ENCODE results near the gene KDM4C.
"Not testable (repeated sequence)": the region's sequence is repeated elsewhere in the genome, so short reads cannot be mapped to it uniquely, and the experiment has no call there.

The KDM4C gene

DNA sequence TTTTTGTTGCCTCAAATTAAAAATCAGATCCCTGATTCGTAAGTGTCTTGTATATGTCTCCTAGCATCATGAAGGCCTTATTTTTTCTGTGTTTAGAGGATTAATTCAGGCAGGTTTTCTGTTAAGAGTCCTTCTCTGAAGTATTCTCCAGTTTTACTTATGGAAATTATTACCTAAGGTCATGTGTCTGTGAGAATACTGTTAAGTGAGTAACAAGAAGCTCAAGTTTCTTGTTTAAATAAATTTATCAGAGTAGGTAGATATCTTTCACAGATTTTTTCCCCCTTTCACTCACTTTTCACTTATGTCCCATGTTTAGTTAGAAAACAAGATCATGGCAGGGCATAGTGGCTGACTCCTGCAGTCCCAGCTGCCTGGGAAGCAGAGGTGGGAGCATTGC lies 233.6 kb downstream of the KDM4C start:
- DNase-seq, result no peak

DNA sequence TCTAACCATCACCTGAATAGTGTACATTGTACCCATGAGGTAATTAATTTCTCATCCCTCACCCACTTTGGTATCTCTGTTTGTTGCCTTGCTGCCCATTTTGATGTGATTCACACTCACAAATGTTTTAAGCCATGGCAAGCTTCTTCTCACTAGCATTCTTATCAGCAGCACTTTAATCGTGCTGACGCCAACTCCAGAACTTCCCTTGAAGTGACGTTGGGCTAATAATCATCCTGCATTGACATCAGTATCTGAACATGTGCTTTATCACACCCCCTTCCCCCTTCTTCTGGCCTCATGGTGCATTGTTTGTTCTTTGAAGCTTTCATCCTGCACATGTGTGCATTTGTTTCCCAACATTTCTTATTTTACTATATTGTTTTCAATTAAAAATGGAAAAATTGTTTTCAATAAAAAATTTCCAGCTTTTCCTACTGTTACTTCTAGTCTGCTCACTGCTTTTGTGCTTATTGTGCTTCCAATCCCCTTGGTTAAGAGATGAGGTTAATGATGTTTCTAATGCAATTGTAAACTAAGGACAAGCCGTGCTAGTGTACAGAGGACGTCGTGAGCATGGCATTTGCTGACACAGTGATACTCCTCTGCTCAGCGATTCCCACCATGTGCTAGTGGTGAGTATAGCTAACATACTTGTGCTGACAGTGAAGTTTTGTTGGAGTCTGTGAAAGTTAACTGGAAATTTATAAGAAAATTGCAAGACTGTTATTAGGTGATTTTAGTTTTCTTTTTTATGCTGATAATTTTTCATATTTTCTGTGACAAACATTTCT lies 238.5 kb downstream of the KDM4C start:
- DNase-seq, result no peak

DNA sequence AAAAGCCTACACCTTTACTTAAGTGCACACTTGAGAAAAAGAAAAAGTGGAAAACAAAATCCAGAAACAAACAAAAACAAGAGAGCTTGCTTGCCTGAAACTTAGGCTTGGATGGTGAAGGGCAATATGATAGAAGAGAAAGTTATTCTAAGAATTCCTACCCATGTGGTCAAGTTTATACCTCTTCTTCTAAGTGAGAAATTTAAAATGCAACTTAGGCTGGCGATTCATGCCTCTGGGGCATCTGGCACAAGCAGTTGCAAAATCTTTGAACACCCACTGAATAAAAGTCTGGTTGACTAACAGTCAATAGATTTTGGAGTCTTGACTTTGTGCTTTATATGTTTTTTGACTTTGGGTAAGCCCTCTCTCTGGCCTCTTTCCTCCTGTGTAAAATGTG lies 239.6 kb downstream of the KDM4C start:
- DNase-seq, result no peak

DNA sequence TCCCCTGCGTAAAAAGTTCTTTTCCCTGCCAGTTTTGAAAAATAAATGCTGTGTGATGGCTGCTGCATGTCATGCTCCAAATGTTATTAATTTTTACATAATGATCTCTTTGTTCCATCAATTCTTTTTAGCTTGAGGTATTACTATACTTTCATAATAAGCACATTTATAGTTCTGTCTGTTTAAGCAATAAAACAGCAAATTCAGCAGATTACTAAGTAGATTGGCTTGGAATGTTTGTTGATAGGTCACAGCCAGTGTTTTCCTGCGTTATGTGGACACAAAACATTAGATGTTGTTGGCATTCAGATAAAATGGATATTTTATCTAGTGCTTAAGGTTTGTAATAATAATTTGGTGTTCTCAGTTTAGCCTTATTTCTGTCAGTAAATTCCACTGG lies 242.0 kb downstream of the KDM4C start:
- DNase-seq, result no peak

DNA sequence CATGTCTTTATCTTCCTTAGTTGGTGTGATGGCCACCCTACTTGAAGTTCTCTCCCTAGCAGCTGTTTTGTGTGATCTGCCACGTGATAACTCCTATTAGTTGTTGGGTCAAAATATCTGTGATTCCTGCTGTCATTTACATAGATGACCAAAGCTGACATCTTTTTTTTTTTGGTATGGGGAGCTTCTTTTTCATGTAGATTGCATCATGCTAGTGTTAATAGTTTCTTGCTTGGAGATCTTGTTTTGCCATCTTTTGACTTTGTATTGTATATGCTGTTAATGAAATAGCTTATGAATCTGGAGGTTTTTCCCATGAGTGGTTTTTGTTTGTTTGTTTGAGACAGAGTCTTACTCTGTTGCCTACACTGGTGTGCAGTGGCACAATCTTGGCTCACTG lies 243.8 kb downstream of the KDM4C start:
- DNase-seq, result no peak

DNA sequence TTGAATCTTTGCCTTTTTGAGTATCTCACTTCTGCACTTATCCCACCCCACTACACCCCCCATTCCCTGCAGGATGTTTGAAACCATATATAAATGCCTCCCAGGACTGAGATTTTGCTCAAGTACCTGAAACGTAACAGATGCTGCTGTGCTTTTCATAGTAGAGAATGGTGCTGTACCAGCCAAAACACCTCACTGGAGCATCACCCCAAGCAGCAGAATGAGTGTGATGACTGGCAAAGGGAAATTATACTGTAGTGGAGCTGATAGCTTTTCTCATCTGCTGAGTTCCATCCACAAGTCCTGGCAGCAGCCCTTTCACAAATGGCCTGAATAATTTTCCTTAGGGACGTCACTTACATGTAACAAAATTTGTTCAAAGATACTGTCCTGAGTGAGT lies 246.1 kb downstream of the KDM4C start:
- DNase-seq, result no peak

DNA sequence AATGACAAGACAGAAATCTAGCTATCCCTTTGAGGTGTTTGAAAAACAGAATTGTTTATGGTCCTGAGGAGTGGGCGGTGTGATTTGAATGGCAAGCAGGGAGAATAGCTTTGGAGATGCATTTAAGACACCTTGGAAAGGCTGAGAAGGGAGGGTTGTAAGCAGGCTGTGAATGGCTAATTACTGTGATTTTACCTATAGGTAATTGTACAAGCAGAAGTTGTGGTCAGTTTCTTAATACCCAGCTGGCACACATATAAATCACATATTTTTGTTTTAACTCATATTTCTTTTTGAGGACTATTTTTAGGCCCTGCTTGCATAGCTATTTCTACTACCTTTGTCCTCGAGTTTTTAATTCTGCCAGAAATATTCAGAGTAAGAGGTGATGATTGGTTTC lies 248.6 kb downstream of the KDM4C start:
- no peak for DNase-seq

DNA sequence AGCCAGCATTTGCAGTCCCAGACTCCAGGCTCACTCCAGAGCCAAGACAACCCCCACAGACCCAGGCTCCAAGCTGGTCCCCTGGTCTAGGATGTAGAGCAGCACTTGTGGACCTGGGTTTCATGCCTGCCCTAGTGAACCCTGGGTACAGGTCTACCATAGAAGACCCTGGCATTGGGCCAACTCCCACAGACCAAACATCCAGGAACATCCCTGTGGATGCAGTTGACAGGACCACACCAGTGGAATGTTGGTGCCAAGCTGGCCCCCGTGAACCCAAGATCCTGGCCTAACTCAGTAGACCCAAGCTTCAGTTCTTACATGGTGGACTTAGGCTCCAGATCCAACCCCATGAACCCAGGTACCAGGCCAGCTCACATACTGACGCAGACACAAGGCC lies 250.6 kb downstream of the KDM4C start:
- no peak for DNase-seq

DNA sequence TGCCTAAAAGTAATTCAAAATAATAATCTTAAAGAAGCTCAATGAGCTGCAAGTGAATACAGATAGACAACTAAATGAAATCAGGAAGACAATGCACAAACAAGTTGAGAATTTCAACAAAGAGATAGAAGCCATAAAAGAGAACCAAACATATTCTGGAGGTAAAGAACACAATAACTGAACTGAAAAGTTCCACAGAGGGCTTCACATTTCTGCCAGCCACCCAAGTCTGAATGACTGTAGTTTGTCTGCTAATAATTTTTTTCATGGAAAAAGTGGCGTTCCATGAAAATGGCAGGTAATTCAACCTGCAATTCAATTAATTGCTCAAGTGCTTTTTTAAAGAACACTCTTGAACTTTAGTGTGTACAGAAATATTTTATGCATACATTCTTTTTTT lies 251.3 kb downstream of the KDM4C start:
- DNase-seq, result no peak

DNA sequence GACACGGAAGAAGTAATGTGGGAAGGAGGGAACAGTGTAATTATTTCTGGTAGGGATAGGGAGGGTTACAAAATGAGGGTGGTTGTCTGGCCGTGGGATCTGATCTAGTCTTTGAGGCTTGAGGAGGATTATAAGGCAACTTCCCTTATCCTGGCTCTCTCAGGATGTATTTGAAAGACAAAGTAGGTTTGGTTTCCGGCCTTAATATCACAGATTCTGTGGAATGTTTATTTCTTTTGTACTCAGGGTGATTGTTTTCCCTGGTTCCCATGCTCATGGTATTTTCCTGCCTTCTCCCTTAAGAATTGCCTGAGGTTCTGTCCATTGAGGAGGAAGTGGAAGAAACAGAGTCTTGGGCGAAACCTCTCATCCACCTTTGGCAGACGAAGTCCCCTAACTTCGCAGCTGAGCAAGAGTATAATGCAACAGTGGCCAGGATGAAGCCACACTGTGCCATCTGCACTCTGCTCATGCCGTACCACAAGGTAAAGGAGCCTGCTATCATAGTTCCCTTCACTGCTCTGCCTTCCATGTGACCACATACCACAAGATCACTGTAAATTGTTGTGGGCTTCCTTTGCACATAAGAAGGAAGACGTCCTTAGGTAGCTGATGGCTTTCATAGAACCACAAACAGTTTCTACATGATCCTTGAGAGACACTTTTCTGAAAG lies 253.8 kb downstream of the KDM4C start:
- no peak for DNase-seq

DNA sequence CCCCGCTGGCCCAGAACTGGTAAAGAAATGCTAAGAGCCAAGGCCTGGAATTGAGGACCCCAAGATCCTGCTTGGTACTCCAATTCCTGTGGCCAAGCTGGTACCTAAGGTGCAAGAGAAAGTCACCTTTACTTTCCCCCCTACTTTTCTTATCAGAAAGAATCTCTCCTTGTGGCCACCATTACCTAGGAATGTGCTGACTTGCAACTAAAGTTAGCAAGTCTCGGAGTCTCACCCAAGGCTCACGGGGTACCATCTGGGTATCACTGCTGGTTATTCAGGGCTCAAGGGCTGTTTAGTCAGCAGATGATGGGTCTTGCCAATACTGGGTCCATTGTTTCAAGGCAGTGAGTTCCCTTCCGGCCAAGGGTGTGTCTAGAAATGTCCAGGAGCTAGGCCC lies 270.2 kb downstream of the KDM4C start:
- DNase-seq, result no peak

DNA sequence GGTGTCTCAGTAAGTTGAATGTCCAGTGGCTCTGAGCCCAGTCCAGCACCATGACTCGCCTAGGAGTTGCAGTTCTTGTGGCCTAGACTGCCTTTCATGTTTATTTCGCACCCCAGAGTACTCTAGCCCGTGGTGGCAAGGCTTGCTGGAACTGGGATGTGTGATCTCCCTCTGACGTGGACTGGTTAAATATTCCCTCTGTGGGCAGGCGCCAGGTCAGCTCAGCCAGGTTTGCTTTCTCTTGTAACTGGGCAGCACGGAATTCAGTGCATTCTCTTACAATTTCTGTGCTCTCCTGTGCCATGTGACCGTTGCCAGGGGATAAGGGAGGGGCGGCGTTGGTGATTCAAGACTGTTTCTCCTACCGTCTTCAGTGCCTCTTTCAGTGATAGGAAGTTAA lies 270.8 kb downstream of the KDM4C start:
- no peak for DNase-seq

DNA sequence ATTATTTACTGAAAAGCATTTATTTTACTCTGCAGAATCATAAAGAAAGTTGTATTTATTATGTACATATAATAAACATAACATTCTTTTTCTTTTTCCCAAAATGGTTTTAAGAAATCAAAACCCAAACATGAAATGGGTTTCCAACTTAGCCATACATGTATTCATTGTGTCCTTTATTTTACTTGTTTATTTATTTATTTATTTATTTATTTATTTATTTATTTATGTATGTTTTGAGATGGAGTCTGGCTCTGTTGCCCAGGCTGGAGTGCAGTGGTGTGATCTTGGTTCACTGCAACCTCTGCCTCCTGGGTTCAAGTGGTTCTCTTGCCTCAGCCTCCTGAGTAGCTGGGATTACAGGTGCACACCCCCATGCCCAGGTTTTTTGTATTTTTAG lies 273.2 kb downstream of the KDM4C start:
- not testable (repeated sequence) for DNase-seq

DNA sequence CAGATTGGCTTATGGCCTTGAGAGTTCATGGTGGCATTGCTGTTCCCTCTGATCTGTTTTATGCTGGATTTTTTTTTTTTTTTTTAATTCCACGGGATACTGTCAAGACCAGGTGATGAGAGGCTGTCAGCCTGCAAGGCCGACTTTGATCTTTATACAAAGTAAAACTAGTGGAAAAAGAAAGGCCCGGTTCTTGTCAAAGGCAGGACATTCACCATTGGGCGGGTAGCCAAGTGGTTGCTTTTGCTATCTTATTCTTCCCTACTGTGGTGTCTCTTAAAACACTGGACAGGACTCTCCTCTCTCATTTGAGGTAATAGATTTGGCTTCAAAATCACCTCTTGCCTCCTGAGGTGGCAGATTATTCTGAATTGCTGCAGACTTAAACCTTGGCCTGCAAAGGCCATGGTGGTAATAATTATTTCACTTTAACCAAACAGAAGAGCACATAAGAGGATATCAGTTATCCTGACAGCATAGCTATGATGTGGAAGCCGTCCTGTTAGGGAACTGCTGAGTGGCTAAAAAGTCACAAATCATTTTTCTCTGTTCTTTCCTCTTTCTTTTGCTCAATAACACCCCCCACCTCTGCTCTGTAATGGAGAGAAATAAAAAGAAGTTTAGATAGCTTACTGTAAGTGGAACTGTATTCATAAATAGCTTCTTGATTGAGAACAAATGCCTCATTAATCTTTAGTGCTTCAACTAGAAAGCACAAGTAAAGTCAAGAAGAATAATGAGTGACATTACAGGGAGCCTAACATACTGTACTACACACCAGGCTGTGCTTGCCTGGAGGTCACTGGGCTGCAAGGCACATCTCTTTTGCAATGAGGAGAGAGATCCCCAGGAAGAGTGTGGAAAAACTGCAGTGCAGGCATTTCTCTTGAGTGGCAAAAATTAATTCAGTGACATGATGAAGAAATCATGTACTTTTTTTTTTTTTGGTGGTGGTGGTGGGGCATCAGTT lies 275.6 kb downstream of the KDM4C start:
- no peak for DNase-seq

DNA sequence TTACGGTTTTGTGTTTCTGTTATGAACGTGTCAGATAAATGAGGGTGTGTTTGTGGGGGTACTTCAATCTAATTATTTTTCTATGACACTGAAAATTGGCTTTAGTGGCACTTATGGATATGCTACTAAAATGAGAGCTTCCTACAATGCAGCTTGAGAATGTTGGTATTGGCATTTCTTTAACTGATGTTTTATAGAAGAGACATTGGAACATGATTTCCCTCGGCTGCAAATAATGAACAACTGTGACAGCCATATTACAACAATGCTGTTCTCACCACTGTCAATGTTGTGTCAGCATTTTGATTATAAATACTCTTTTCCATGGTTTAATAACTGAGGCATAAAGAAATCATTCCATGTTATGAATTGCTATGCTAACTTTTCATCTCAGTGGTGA lies 279.4 kb downstream of the KDM4C start:
- no peak for DNase-seq

DNA sequence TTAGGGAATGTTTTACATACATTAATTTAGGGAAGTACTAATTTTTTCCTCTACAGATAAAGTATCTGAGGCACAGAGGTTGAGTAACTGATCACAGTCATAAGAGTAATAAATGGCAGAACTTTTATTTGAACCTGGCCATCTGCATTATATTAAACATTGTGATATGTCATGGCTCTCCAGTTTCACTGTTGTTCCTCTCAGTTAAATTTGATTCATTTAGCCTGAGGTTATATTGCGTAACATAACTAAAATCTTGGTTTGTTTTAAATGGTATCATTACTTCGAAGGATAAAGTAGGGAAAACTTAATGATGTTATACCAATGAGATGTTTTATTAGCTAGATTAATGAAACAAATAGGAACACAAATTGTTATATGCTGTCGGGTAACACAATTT lies 284.4 kb downstream of the KDM4C start:
- no peak for DNase-seq

DNA sequence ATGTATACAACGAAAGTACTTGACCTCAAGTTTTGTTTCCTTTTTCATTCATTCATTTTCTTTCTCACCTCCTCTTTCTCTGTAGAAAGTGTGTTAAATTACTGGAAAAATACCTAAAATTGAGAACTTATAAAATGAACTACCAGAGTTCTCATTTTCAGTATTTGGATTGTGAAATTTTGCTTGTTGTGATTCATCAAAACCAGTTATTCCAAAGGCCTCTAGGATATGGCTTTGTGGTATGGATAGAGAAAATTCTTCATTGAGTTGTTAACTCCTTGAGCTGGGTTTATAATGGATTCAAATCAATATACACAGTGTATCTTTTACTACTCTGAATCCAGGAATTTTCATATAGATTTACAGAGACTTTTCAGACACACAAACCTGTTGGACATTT lies 287.6 kb downstream of the KDM4C start:
- no peak for DNase-seq

DNA sequence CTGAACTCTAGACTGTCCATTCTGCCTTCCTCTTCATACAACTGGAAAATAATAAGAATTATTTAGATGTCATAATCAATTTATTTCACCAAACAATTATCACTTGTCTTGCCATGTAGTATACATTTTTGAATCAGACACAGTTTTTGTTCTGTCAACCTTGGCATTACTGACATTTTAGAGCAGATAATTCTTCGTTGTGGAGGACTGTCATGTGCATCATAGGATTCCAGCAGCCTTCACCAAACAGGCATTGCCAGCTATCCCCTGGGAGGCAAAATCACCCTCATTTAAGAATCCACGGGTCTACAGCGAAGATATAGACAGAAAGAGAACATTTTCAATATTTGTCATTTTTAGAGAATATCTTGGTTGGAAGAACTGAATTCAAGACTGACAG lies 293.9 kb downstream of the KDM4C start:
- no peak for DNase-seq

DNA sequence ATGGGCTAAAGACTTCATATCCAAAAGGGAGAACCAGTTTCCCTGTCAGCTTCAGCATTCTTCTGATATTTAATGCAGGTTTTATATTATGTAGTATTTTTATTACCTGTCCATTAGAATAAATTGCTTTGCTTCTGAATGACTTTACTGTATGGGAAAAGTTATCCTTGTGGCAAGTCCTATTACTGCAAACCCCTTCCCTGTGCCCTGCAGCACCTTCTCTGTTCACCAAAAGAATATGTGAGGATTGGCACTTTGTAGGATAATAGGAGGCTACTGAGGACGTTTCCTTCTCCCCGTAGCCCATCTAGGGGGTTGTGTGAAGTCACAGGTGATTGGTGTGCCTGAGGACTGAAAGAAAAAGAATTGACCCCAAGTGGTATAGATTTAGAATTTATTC lies 296.1 kb downstream of the KDM4C start:
- DNase-seq, result no peak

DNA sequence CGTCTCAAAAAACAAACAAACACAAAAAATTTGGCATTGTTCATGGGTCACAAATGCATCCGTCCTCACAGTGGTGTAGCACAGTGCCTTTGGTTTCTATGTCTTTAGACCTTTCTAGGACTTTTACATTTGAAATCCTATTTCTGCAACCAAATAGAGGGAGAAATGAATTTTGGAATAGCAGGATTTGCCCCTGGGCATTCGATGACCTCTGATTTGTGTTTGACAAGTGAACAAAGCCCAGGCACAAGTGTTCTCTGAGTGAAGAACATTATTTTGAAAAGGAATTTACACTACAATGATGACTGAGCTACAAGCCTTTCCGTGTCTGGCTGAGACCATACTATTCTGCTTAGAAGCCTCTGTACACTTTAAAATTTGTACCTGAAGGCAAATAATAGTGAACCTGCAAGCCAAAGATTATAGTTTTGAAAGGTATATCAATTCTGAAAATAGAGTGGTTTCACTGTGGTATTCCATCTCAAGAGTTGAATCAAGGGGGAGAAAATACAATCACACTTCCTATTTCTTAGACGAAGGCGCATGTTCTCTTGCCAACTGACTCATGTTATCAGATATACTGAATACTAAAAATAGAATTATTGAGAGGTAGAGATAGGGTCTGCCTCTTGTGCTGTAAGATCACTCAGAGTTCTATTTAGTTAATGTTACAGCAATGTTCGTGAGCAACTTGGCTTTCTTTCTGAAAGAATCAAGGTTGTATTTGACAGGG lies 297.6 kb downstream of the KDM4C start:
- DNase-seq, result no peak

DNA sequence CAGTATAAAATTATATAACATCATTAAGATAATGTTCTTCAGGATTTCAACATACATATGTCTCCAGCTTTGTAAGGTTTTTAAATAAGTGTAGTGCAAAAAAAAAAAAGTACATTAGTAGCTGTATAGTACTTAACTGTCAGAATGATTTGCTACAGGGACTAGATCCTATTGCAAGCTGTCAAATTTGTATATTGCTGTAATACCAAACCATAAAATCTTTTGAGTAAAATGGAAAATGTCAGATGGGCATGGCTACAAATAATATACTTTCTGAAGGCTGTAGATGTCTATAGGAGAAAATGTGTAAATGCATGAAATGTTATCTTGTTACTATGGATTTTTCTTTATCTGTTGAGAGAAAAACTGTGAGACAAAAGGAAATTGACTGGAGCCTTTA lies 298.5 kb downstream of the KDM4C start:
- no peak for DNase-seq

DNA sequence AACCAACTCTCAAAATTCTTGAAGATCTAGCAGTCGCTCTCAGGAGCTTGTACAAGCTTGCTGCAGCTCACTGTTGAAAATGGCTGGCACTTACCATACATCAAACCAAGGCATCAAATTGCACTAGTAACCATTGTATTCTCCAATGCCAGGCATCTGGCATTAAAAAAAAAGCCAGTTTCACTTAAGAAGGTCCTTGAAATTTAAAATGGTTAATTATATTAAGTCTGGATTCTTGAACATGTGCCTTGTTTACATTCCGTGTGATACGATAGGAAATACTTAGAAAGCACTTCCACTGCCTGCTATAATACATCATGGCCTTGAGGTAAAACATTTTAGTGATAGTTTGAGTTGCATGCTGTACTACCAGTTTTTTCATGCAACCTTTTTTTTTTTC lies 300.7 kb downstream of the KDM4C start:
- DNase-seq, result peak; percentile 12

DNA sequence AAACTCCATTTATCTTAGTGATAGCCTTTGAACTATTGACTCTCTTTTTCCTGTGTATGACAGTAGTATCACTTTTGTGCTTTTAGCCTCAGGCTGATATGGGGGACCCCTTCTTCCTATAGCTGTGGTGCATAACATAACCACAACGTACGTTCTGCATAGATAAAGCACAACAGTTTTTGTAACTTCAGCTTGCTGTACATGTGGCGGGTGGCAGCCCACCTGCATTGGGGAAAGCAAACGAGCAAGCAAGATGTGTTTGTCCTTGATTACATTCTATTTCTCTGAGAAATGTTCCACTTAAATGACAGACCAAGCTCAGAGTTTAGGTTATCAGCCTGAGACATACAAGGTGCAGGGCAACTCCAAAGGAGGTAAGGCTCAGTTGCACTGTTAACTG lies 309.4 kb downstream of the KDM4C start:
- no peak for DNase-seq

All from NCI-H1105 (cell line).